Measurements from ENCODE around the gene NDST1.

The NDST1 gene

GRCh38 chr5:150500328-150500841 lies 7.5 kb upstream of the NDST1 start:
- TF ChIP-seq CTCF (IDR thresholded peaks at IDR 0.05; ENCODE audit: borderline replicate concordance, control extremely low read depth, extremely low read depth, insufficient read depth, missing control alignments): no peak
- no peak for DNase-seq (ENCODE audit: low spot score)
- in situ Hi-C loops (cut with MboI; ENCODE audit: low sequenced_read_pairs, unreplicated experiment): no loop called here

GRCh38 chr5:150500905-150501304 lies 7.0 kb upstream of the NDST1 start:
- no peak for DNase-seq (ENCODE audit: low spot score)
- in situ Hi-C loops (cut with MboI; ENCODE audit: low sequenced_read_pairs, unreplicated experiment): no loop called here
- no peak for TF ChIP-seq CTCF (IDR thresholded peaks at IDR 0.05; ENCODE audit: borderline replicate concordance, control extremely low read depth, extremely low read depth, insufficient read depth, missing control alignments)

- in situ Hi-C loops (cut with MboI; ENCODE audit: low sequenced_read_pairs, unreplicated experiment): no loop called here
These were observed 5.8 kb upstream of the NDST1 start for GRCh38 chr5:150502106-150502505.

DNA sequence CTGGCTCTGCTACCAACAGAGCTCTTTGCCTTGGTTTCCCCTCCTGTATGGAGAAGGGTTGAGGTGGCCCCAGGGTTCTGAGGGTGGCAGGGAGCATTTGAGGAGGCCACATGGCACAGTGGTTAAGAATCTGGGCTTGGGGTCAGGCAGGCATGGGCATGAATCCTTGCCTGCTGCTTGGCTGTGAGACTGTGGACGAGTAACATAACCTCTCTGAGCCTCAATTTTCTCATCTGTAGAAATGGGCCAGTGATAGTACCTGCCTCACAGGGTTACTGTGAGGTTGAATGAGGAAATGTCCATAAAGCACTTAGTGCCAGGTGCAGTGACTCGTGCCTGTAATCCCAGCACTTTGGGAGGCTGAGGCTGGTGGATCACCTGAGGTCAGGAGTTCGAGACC lies 5.1 kb upstream of the NDST1 start:
- TF ChIP-seq CTCF (IDR thresholded peaks at IDR 0.05; ENCODE audit: borderline replicate concordance, control extremely low read depth, extremely low read depth, insufficient read depth, missing control alignments): no peak
- in situ Hi-C loops (cut with MboI; ENCODE audit: low sequenced_read_pairs, unreplicated experiment): no loop called here

More at GRCh38 chr5:150502106-150502505, 5.8 kb upstream of the NDST1 start:
- DNase-seq (ENCODE audit: low spot score): no peak
- no peak for TF ChIP-seq CTCF (IDR thresholded peaks at IDR 0.05; ENCODE audit: borderline replicate concordance, control extremely low read depth, extremely low read depth, insufficient read depth, missing control alignments)

GRCh38 chr5:150503386-150503785 lies 4.5 kb upstream of the NDST1 start:
- DNase-seq (ENCODE audit: low spot score): no peak
- in situ Hi-C loops (cut with MboI; ENCODE audit: low sequenced_read_pairs, unreplicated experiment): no loop called here
- no peak for TF ChIP-seq CTCF (IDR thresholded peaks at IDR 0.05; ENCODE audit: borderline replicate concordance, control extremely low read depth, extremely low read depth, insufficient read depth, missing control alignments)

More for the DNA sequence above, 5.1 kb upstream of the NDST1 start:
- no peak for DNase-seq (ENCODE audit: low spot score)

GRCh38 chr5:150503977-150504620 lies 3.8 kb upstream of the NDST1 start:
- no peak for DNase-seq (ENCODE audit: low spot score)
- in situ Hi-C loops (cut with MboI; ENCODE audit: low sequenced_read_pairs, unreplicated experiment): no loop called here
- TF ChIP-seq CTCF (IDR thresholded peaks at IDR 0.05; ENCODE audit: borderline replicate concordance, control extremely low read depth, extremely low read depth, insufficient read depth, missing control alignments): no peak

Data from GM13976 (cell line).